Measurements from ENCODE around the gene CNTNAP5.
"Not testable (repeated sequence)": the region's sequence is repeated elsewhere in the genome, so short reads cannot be mapped to it uniquely, and the experiment has no call there.

The CNTNAP5 gene

DNA sequence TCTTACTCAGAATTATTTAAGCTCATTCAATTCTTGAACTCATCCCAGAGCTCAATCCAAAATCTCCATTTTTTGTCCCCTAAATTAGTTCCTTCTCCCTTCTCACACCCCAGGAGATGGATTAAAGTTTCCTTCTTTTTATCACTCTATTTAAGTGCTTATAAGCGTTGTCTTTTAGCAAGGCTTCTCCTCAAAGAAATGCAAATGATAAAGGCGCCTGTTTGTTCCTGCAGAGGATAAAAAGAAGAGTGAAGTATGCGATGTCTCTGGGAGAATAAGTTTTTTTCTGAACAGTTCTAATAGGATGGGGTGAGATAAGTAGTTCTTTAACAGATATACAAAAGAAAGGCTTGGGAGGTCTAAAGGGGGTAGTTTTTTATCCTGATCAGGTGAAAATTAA lies 303.3 kb downstream of the CNTNAP5 start:
- DNase-seq, result no peak

DNA sequence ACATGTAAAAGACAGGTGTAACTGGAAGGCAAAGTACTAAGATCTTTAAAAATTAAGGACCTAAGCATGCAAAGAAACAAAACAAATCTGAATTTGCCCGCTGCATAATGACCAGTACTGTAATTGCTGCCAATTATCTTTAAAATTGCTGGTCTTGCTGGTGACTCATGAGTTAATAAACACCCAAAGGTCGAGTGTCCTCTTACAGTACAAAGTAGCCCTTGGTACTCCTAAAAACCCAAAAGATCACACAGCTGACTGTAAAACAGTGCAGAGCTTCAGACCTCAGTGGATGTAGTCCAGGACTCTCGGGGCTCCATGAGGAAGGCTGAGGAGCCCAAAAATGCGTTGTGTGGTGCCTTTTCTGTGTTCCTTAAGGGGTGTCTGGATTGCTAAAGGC lies 308.7 kb downstream of the CNTNAP5 start:
- DNase-seq, result no peak

DNA sequence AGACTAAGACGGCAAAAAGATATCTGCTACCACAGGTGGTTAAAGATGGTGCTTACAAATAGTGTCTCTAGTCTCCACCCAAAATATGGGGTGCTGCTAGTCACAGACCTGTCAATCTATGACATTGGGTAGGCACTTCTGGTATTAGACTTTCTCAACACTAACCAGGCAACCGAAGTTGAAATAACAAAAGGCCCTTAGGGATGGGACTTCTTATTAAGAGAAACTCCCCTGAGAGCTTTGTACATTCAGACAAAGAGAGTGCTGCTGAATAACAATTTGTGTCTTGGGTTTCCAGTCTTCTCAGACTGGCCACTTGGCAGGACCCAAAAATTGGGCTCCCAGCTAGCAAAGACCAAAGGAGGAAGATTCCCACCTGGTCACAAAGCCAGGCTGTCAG lies 310.0 kb downstream of the CNTNAP5 start:
- DNase-seq, result no peak

DNA sequence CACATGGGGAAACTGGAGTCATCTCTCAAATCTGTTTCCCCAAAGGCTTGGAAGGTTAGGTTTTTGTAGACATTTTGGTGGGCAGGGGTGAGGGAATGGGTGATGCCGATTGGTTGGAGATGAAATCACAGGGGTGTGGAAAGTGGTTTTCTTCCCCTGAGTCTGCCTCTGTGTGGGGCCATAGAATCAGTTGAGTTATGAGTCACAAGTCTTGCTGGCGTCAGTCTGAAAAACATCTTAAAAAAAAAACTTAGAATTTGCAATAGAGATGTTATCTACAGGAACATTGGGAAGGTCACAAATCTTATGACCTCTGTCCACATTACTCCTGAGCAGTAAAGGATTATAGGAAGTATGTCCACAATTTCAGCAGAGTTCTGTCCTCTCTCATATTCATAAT lies 314.6 kb downstream of the CNTNAP5 start:
- DNase-seq, result no peak

DNA sequence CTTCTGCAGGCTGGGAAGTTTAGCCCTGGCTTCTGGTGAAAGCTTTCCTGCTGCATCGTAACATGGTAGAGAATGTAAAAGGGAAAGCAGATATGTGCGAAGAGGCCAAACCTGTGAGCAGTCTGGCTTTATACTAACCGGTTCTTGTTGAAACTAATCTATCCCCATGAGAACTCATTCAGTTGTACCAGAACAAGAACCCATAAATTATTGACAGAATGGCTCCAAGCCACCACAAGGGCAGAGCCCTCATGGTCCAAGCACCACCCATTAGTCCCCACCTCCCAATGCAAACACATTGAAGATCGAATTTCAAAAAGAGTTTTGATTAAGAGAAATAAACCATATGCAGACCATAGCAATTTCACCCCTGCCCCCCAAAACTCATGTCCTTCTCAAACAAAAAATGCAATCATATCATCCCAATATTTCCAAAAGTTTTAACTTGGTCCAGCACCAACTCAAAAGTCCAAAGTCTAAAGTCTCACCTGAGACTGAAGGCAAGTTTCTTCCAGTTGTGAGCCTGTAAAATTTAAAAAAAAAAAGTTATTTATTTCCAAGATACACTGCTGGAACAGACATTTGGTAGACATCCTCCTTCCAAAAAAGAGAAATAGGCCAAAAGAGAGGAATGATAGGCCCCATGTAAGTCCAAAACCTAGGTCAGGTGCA lies 318.9 kb downstream of the CNTNAP5 start:
- DNase-seq, result no peak

DNA sequence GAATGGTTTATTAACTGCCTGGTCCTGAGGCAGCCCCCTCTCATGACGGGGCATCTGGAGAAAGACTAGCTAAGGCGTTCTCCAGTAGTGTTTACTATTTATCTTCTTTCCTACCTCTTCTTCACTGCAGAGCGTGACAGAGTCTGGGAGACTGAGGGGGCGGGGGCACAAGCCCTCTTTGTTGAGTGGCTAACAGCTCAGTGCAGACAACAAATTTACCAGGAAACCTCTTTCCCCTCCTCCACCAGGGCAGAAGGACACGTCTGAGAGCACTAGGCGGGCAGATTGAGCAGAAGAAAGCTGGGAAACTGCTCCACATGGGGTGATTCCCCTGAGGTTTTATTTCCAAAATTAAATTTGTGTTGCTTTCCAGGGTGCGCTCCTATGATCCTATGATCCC lies 322.1 kb downstream of the CNTNAP5 start:
- no peak for DNase-seq

DNA sequence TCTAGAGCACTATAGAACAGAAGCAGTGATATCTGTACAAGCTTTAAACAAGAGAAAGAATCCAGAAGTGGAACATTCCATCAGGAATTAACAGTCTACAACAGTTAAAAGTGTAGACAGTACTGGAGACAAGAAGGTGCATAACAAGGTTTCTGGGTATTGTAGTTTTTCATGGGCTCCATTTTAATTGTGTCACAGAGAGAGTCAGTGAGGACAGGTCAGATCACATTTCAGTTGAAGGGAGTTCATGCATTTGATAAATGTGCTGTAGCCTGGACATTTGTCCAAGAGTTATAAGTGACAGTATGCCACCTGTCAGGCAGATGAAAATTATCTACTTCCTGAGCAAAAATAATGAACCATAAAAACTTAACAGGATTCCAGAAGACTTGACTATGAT lies 328.6 kb downstream of the CNTNAP5 start:
- no peak for DNase-seq

DNA sequence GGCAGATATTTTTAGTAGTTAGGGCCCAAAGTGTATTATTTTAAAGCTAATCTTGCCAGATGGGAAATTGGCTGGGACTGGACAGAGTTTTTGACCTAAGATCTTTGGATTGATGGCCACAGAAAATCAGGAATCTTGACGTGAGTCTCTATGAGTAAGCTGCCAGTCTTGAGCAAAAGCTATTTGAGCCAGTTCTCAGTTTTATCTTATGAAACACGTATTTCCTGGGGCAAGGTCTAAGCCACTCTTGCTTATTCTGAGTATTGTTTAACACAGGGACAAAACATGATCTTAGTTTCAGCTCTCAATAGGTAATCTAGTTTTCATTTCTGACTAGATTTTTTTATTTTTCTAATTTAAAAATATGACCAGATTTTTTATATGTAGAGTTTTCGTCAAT lies 329.4 kb downstream of the CNTNAP5 start:
- no peak for DNase-seq

DNA sequence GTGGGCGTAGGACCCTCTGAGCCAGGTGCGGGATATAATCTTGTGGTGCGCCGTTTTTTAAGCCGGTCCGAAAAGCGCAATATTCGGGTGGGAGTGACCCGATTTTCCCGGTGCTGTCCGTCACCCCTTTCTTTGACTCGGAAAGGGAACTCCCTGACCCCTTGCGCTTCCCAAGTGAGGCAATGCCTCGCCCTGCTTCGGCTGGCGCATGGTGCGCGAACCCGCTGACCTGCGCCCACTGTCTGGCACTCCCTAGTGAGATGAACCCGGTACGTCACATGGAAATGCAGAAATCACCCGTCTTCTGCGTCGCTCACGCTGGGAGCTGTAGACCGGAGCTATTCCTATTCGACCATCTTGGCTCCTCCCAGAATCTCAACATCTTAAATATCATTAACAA lies 336.9 kb downstream of the CNTNAP5 start:
- not testable (repeated sequence) for DNase-seq

DNA sequence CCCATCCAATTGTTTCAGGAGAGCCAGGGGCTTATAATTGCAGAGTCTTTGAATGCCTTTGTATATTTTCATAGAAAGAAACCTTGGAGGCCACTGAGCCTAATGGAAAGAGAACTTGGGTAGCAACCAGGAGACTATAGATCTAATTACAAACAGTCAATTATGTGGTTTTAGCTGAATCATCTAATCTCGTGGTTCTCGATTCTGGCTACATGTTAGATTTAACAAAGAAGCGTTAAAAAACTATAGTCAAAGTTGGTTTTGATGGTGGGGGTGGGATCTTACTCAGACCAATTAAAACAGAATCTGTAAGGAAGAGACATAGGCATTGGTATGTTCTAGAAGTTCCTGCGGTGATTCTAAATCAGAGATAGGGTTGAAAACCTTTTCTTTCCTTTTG lies 344.1 kb downstream of the CNTNAP5 start:
- DNase-seq, result no peak

DNA sequence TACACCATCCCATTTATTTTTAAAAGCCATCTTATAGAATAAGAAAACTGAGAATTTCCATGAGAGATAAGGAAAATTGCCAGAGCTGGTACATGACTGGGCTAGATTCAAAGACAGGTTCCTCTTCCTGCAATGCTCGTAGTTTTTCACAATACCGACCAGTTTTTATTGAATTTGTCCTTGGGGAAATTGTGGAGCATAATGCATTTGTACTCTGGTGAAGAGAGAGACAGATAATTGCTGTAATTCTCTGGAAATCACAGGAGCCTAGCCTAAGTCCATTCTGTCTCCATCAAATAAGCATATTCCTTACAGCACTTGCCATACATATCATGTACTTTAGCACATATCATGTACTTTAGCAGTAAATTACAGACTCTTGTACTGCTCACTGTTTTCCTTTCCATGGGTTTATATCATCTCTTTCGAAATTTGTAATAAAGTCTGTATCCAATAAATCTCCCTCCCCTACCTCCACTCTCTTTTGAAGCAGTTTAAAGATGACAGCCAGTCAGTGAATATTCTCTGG lies 355.2 kb downstream of the CNTNAP5 start:
- DNase-seq, result no peak

DNA sequence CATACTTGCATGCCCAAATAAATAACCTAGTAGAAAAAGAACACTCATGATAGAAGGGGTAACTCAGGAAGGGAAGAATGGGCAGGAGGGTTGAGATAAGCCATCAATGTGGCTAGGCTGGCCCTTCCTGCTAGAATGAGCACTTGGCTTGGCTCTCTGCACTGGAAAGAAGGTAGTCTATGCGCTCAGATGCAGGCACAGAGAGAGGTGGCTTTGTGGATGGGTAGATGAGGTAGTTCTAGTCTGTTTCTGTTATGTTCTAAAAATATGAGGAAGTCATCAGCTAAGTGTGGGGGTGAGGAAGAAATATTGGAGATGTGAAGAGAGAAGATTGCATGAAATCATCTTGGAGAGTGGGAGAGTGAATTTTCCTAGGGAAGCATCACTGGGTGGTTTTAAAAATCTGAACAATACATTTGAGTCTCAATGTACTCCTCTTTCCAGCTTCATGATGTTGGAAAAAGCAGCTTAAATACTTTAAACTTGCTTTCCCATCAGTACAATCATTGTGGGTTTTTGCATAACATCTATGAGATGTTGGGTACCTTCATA lies 357.1 kb downstream of the CNTNAP5 start:
- DNase-seq, result no peak

DNA sequence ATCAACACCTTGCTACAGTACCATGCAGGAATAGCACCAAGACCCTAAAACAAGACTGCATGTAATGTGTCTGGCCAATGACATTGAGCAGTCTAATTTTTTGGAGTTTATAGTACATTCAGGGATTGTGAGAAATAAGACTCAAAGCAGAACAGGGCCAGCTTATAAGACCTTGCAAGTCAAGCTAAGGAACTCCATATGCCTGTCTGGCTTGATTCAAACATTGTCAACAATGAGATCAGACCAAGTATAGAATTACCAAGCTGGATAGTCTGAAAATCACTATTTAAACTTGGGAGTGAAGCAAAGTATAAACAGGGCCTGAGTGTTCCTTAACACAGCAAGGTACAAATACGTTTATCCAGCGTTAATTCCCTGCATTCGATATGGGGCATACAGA lies 370.9 kb downstream of the CNTNAP5 start:
- DNase-seq, result no peak

DNA sequence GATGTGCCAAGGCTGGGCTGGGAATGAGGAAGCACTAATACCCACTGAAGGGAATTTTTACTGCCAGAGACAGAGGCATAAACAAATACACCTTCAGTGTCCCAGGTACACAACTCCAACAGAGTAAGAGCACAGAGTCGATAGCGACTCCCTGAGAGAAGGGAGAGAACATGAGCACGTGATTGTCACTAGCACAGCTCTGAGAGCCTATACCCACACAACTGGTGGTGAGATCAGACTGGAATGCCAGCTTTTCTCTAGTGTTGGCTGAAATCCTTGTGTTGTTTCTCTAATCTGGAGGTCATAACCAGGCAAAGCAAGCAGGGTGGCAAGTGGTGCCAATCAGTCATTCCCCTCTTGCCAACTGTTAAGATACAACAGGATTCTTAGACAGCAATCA lies 377.2 kb downstream of the CNTNAP5 start:
- no peak for DNase-seq

DNA sequence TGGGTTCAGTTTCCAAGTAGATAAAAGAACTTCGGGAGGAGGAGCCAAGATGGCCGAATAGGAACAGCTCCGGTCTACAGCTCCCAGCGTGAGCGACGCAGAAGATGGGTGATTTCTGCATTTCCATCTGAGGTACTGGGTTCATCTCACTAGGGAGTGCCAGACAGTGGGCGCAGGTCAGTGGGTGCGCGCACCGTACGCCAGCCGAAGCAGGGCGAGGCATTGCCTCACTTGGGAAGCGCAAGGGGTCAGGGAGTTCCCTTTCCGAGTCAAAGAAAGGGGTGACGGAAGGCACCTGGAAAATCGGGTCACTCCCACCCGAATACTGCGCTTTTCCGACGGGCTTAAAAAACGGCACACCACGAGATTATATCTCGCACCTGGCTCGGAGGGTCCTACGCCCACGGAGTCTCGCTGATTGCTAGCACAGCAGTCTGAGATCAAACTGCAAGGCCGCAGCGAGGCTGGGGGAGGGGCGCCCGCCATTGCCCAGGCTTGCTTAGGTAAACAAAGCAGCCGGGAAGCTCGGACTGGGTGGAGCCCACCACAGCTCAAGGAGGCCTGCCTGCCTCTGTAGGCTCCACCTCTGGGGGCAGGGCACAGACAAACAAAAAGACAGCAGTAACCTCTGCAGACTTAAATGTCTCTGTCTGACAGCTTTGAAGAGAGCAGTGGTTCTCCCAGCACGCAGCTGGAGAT lies 382.9 kb downstream of the CNTNAP5 start:
- not testable (repeated sequence) for DNase-seq

DNA sequence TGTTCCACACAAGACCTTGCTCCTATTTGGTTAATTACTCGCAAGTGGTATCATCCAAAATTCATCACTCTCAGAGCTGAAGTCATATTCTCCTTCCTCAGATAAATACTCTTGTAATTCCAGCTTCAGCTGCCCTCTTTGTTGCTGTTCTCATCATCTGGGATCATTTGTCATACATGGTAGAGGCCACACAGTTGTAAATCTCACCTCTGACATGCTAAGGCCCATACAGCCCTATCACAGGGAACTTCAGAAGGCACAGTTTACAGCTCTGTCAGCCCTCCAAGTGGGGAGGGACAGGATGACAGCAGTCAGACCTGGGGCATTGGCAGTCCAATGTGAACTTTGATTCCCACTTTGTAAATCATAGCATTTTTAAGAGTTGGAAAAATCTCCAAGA lies 399.0 kb downstream of the CNTNAP5 start:
- no peak for DNase-seq

DNA sequence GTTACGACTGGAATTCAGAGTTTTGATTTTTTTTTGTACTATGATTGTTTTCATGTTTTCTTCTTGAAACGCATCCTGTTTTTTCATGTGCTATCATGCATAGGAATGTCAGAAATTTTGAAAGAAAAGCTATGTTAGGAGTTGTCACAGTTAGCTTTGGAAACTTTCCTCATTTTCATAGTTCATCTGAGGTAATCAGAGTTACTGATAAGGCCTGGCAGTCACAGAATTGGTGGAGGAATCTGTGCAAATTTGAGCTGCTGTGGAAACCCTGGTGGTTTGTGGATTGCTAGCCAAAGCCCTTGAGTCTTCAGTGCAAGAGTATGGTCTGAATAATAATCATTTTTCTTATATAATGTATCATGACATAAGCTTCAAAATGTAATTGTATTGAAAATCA lies 401.0 kb downstream of the CNTNAP5 start:
- DNase-seq, result no peak

DNA sequence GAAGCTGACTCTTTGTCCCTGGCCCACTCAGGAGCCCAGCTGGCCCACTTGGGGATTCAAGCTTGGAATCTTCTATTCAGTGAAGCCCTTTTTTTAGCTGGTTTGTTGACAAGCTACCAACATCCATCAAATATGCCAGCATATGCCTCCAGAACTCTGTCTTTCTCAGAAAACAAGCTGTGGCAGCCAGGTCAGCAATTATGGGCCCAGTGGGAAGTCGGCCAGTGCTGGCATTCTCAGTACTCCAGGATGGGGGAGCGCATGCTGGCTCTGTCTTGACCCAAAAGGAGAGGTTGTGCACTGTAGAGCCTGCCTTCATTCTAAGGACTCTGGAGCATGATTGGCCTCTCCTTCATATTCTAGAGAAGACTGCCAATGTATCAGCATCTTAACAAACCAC lies 401.5 kb downstream of the CNTNAP5 start:
- DNase-seq, result no peak

DNA sequence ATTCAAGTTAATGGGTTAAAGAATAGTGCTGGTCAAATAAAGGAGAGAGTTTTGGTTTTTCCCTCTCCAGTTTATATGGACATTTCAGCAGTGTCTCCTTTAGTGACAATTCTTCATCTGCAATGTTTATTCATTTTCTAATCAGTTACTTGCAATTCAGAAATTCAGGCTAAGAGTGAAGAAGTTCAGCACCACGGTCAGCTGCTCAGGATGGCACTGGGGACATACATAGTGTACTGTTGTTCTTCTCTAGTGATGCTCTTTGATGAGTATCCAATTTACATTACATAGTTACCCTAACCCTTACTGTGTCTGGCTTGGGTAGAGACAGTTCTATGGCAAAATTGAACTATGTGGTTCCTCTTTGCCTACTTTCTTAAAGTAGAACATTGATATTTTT lies 412.7 kb downstream of the CNTNAP5 start:
- DNase-seq, result no peak

DNA sequence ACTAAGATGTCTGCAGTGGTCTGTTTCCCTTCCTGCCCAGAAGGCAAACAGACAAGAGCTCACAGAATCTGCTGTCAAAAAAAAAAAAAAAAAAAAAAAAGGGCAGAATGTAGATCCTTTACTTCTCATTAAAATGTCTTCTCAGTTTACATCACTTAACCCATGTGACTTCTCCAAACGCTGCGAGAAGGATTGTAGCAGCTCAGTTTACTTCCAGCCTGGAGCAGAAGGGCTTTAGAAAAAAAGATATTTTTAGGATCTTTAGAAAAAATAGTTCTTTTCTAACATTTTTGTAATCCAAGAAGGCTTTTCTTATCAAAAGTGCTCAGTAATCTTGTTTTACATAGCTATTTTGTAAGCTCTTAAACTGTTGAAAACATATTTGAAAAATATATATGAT lies 425.4 kb downstream of the CNTNAP5 start:
- DNase-seq, result no peak

DNA sequence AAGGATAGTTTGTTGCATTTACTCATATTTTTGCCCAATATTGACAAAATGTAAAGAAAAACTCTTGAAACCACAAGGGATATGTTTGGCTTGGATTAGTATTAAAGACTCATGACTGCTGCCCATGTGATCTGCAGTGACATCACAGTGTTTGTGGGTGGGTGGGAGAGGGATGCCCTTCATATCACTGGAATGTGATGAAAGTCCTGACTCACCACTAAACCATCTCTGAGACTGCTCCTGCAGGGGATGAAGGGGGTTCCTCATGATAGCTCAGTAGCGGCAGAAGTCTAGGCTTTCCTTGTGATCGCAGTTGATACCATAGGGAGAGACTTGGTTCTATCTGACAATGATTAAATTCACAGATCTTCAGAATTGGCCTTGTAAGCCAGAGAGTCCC lies 451.2 kb downstream of the CNTNAP5 start:
- DNase-seq, result no peak

DNA sequence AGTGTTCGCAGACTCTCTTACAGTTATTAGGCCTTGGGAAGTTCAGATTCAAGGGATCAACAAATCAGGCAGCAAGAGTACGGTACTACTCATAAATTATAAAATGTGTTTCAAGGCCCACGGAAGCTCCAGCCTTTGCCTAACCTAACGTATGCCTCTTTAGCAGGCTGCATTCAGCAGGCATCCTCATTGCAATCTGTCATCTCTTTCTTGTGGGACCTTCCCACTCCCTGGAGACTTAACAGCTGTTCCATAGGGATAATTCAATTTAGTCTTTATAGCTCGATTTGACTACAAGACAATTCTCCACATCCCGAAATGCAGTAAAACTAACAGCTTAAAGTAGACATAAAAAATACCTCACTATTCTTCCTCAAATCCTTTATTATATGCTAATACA lies 453.7 kb downstream of the CNTNAP5 start:
- no peak for DNase-seq

DNA sequence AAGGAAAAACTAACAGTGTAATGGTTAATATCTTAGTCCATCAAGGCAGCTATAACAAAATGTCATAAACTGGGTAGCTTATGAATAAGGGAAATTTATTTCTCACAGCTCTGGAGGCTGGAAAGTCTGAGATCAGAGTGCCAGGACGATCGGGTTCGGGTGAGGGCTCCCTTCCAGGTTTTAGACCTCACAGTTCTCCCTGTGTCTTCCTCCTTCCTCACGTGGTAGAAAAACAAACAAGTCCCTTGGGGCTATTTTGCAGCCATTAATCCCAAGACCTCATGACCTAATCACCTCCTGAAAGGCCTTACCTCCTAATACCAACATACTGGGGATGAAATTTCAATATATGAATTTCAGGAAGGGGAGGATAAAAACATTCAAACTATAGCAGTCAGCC lies 455.9 kb downstream of the CNTNAP5 start:
- no peak for DNase-seq

DNA sequence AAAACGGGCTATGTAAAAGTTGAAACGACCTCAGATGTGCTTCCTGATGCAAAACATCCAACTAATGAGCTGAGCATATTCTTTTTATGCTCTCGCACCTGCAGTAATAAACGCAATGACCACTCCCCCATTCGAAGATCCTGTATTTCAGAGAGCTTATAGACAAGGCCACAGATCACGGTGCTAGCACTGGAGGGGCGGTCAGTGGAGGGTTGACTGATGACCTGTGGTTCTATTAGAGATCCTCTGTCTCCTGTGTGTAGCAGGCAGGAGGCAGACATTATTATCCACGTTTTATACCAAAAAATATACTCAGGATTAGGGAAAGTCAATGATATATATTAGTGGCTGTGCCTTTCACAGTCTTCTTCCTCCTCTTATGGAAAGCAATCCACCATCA lies 457.0 kb downstream of the CNTNAP5 start:
- no peak for DNase-seq

DNA sequence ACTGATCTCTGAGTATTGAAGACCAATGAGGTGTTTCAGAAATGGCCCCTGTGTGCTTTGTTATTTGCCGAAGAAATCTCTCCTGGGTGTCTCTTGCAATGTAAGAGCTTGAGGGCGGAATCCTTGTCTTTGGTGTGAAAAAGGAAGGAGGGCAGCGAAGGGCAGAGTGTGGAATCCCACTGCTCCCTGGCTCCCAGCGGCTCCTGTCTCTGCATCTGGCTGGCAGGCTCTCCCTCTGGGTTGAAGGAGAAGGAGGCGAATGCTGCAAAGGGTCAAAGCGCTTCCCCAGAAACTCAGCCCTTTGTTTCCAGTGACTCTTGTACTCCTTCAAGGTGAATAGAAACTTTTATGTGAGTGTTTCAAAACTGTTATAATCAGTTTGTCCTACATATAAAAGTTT lies 457.5 kb downstream of the CNTNAP5 start:
- no peak for DNase-seq

Measured in activated CD4-positive, alpha-beta T cell treated with anti-CD3 and anti-CD28 coated beads, Interleukin-2, amount 50 U/mL, for 4 hours (primary cell).